ENCODE results near the gene ANGPTL4.

DNA sequence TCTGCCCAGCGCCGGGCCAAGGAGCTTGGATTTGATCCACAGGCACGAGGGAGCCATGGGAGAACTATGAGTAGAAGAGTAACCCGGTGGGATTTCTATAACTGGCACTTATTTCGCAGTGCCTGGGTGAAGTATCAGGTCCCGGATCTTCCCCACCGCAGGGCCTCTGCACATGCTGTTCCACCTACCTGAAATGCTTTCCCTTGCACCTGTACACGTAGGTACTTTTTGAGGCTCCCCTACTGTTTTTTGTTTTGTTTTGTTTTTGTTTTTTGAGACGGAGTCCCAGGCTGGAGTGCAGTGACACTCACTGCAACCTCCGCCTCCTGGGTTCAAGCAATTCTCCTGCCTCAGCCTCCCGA is 20.5 kb upstream of the ANGPTL4 start:
- TF ChIP-seq POLR2A (IDR thresholded peaks at IDR 0.05; ENCODE audit: extremely low read depth, insufficient read length) (no peak), MYC (IDR thresholded peaks at IDR 0.05; ENCODE audit: low read depth, low read length) (no peak)
- TF ChIP-seq, protein P1, sequence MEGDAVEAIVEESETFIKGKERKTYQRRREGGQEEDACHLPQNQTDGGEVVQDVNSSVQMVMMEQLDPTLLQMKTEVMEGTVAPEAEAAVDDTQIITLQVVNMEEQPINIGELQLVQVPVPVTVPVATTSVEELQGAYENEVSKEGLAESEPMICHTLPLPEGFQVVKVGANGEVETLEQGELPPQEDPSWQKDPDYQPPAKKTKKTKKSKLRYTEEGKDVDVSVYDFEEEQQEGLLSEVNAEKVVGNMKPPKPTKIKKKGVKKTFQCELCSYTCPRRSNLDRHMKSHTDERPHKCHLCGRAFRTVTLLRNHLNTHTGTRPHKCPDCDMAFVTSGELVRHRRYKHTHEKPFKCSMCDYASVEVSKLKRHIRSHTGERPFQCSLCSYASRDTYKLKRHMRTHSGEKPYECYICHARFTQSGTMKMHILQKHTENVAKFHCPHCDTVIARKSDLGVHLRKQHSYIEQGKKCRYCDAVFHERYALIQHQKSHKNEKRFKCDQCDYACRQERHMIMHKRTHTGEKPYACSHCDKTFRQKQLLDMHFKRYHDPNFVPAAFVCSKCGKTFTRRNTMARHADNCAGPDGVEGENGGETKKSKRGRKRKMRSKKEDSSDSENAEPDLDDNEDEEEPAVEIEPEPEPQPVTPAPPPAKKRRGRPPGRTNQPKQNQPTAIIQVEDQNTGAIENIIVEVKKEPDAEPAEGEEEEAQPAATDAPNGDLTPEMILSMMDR (IDR thresholded peaks at IDR 0.05; ENCODE audit: low read depth, low read length): no peak
